DOHH2 (cell line): ENCODE data around the gene SPG7.

Experiments
- CTCF ChIP-seq: fragments of 200-600 bp; sonication (generic); IDR thresholded peaks from one replicate; pipeline ENCODE4 v1.5.1; 2014; ENCODE audit warnings: antibody characterized with exemption, mild to moderate bottlenecking, low read depth, low read length; ENCODE audit not compliant: poor library complexity, severe bottlenecking
- EZH2phosphoT487 ChIP-seq: fragments of 200-600 bp; sonication (generic); IDR thresholded peaks from 2 replicates; pipeline ENCODE4 v1.6.1; 2017; ENCODE audit warnings: borderline replicate concordance, mild to moderate bottlenecking, antibody characterized with exemption, low read length, moderate library complexity, mixed read lengths

GRCh38 chr16:89600956-89601355 is 92.8 kb downstream of the SPG7 start:
- TF ChIP-seq CTCF = no peak
- no peak for TF ChIP-seq EZH2phosphoT487
